AG08395 (cell line): ENCODE results near the gene UTS2R.
"Not testable (repeated sequence)": the region's sequence is repeated elsewhere in the genome, so short reads cannot be mapped to it uniquely, and the experiment has no call there.

Source experiments
- DNase-seq: peaks from one replicate; pipeline ENCODE4 v3.0.0; 2012; ENCODE audit warnings: mixed read lengths, low spot score

UTS2R gene

DNA sequence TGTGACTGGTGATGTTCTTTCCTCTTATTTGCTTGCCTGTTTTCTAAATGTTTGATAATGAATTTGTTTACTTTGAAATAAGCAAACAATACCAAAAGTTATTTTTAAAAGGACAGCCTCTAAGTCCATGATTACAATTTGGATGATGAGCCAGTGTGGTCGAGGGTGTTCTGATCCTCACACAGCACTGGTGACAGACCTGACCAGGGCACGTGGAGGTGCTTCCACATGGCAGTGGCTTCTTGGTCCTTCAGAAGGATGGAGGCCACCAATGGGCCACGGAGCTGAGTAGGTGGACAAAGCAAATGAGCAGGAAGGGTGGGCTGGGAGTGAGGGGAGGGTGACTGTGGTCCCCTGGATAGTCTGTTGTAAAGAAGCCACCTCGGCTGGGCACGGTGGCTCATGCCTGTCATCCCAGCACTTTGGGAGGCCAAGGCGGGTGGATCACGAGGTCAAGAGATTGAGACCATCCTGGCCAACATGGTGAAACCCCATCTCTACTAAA is 16.7 kb upstream of the UTS2R start:
- DNase-seq, result no peak

DNA sequence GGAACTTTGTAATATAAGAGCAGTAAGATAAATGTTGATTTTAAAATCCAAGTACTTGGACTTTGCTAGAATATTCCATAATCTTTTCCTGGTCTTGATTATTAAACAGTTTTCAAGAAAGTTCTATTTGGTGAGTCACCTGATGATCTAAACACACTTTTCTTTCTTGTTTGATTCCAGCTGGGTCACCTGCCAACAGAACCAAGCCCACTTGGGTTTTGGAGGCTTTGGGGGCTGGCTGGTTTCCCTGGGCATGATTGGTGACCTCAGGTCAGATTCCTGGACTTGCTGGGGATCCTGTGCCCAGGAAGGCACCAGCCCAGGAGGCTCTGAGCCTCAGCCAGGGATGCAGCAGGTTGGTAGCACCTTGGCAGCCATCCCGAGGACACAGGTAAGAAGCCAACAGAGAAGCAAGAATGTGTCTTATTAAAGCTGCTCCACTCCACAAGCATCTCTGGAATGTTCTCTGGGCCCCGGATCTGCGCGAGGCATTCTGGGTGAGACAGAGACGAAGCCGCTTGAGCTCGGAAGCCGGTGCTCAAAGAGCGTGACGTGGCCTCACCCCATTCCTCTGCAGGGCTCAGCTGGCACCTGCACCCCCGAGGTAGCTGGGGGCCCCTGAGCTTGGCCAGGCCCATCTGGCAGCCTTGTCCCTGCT is 15.7 kb upstream of the UTS2R start:
- DNase-seq, result no peak

DNA sequence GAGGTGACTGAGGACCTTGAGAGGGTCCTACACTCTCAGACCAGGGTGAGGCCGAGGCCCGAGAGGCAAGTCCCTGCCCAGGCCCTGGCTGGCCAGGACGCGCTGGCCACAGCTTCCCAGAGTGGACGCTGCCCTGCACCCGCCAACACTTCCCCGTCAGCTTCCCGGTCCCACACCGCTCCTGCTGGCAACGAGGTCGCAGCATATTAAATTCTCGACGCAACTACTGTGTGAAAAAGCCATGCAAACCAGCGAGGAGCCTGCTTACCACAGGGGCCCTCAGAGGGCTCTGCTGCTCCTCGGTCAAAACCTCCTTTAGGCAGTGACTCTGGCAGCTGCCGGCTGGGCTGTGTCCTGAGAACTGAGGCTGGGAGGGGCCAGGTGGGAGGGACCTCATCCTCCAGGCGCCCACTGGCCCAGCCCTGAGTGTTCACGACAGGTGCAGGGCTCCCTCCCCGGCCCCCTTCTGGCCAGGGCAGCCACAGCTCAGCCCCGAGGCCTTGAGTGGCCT is 14.7 kb upstream of the UTS2R start:
- DNase-seq, result no peak

GRCh38 chr17:82357394-82357793 is 14.2 kb upstream of the UTS2R start:
- DNase-seq, result no peak

DNA sequence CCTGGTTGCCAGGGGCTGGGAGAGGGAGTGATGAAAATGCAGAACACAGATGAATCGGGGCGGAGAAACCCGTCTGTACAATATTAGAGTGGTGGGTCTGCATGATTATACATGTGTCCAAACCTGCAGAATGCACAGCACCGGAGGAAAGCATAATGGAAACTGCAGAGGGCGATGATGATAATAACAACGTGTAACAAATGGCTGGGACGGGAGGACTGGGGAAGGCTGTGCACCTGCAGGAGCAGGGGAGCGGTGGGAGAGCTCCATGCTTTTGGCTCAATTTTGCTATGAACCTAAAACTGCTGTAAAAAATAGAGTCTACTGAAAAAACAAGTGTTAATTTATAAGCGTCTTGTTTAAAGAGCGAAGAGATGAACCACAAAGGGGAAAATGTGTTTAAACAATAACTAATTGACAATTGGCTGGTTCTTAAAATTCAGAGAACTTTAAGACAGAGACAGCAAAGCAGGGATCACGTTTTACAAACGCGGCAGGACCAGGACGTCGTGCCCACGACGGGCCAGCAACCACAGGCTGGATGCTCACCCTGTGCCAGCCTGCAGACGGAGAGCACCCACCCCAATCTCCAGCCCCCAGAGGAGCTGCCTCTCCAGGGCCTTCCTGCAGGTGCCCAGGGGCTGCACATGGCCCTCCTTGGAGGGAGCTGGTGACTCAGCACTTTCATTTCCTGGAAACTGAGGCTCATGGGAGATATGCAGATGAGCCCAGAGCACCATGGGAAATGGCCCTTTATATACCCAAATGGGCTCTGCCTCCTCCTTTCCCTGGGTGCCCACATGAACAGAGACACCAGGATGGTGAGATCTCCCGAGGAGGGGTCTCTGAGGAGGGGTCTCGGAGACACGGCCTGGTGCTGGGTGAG is 12.9 kb upstream of the UTS2R start, which contains the start of gene TEX19:
Gene TEX19 (plus strand): TSS at position 783 of the 886 bp plus-strand sequence. CDS start 2,904 bp downstream, outside the sequence.
- DNase-seq, result no peak

DNA sequence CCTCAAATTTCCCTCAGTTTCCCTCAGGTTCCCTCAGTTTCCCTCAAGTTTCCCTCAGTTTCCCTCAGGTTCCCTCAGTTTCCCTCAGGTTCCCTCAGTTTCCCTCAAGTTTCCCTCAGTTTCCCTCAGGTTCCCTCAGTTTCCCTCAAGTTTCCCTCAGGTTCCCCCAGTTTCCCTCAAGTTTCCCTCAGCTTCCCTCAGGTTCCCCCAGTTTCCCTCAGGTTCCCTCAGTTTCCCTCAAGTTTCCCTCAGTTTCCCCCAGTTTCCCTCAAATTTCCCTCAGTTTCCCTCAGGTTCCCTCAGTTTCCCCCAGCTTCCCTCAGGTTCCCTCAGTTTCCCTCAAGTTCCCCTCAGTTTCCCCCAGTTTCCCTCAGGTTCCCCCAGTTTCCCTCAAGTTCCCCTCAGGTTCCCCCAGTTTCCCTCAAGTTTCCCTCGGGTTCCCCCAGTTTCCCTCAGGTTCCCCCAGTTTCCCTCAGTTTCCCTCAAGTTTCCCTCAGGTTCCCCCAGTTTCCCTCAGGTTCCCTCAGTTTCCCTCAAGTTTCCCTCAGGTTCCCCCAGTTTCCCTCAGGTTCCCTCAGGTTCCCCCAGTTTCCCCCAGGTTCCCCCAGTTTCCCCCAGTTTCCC is 12.0 kb upstream of the UTS2R start:
- DNase-seq, result not testable (repeated sequence)

DNA sequence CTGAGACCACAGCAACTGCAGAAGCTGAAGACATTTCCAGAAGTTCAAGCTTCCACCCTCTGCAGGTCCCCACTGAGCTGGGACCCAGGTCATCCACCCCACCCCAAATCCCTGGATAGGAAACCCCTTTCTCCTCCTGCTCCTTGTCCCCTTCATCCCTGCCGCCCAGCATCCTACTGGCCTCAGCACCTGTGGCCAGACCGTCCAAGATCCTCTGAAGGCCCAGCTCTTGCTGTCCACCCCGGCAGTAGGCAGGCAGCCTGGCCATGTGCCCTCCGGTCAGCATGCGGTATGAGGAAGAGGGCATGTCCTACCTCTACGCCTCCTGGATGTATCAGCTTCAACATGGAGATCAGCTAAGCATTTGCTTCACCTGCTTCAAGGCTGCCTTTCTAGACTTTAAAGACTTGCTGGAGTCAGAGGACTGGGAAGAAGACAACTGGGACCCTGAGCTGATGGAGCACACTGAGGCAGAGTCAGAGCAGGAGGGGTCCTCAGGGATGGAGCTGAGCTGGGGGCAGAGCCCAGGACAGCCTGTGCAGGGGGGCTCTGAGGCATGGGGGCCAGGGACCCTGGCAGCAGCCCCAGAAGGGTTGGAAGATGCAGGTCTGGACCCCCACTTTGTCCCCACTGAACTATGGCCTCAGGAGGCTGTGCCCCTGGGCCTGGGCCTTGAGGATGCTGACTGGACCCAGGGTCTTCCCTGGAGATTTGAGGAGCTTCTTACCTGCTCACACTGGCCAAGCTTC is 9.5 kb upstream of the UTS2R start:
- no peak for DNase-seq

DNA sequence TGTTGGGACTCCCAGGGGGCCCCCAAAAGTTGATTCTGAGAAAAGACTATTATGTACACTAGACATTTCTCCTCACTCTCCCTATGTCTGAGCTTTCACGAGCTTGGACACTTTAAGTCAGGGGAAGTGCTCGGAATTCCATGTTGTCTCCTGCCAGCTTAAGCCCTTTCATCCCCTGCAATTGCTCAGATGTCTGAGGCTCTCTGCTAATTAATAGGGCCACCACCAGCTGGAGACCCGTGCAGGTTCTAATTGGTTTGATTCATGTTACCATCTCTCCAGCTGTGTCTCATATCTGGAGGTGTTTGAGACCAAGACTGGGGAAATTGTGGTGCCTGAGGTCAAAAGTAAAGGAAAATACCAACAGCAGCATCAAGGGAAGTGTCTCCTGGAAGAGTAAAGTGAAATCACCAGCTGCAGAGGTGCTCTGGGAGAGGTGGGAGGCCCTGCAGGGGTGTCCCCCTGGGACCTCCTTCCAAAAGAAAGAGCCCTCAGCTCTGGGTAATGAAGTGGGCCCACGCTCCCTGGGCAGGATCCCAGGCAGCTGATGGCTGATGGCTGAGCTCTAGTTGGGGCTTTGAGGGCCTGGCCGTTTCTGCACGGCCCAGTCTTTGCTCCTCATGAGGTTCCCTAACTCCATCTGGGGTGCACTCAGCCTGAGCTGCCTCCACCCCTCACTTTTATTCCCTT is 5.8 kb upstream of the UTS2R start:
- DNase-seq, result no peak

- DNase-seq, result no peak
Observed at GRCh38 chr17:82366749-82367148, 4.8 kb upstream of the UTS2R start.

DNA sequence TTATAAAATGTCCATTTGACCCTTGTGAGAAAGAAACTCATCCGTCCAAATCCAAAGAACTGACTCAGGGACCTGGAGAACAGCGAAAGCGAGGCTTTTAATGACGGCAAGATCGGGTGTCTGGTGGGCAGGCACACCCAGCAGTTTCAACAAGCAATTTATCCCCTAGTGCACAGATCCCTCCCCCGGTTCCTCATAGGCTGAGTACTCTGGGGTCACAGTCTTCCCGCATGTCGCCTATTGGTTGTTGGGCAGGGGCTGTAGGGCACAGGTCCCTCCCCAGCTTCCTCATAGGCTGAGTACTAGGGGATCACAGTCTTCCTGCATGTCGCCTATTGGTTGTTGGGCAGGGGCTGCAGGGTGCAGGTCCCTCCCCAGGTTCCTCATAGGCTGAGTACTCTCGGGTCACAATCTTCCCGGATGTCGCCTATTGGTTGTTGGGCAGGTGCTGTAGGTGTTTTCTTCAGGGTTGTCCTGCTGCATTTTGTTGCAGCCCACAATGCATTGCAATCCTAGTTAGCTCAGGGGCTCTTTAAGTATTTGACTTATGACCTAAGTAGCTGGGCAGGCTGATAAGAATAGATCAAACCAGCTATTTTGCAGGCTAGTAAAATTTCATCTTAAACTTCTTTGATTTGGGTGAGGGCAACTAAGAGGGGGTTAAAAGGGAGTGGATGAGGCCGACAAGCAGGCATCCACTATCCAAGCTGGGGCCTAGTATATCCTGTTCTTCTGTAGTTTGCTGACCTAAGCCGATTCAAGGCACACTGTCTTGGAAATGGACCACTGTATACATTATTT is 3.6 kb upstream of the UTS2R start:
- DNase-seq, result no peak

DNA sequence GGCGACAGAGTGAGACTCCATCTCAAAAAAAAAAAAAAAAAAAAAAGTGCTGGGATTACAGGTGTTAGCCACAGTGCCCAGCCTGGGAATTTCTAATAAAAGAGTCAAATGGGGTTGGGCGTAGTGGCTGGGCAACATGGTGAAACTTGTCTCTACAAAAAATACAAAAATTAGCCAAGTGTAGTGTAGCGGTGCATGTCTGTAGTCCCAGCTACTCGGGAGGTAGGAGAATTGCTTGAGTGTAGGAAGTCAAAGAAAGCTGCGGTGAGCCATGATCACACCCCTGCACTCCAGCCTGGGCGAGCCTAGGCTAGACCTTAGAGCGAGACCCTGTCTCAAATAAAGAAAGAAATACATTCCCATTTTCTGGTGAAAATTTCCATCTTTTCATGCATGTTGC is 2.4 kb upstream of the UTS2R start:
- DNase-seq, result no peak

DNA sequence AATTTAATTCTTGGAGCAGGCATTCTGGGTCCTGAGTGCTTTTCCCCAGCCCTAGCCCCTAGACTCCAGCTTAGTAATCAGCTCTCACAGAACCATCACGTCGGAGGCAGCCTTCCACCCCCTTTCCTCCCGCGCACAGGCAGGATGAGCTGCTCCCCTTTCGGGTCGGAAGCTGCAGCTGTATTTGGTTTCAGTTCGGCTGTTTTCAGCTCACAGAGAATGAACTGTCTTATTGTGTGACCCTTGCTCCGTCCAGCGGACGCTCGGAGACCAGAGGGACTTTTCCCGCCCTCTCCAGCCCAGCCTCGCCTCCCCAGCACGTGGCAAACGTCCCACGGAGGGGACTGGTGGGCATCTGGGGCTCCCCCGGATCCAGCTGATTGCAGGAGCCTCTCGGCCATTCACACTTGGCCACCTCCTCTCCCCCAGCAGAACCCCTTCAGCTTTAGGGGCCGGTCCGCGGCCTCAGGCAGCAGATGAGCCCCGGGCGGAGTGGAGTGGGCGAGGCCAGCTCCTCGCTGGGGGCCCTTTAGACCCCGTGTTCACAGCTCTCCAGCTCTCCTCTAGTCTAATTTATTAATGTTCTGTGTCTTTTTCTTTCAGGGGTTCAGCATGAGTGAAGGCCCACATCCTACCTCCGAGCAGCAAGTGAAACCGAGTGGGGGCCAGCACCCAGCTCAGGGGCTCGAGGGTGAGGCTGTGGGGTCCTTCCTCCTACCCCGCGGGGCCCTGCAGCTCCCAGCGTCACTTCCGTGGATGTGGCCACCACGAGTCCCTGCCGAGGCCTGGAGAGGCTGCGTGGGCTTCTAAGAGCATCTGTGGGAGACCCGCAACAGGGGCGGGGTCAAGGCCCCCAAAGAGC is 863 bp upstream of the UTS2R start:
- no peak for DNase-seq

GRCh38 chr17:82372249-82373071 is 895 bp downstream of the UTS2R start:
- no peak for DNase-seq

- not testable (repeated sequence) for DNase-seq
Observed at GRCh38 chr17:82373072-82373452, 1.5 kb downstream of the UTS2R start.

DNA sequence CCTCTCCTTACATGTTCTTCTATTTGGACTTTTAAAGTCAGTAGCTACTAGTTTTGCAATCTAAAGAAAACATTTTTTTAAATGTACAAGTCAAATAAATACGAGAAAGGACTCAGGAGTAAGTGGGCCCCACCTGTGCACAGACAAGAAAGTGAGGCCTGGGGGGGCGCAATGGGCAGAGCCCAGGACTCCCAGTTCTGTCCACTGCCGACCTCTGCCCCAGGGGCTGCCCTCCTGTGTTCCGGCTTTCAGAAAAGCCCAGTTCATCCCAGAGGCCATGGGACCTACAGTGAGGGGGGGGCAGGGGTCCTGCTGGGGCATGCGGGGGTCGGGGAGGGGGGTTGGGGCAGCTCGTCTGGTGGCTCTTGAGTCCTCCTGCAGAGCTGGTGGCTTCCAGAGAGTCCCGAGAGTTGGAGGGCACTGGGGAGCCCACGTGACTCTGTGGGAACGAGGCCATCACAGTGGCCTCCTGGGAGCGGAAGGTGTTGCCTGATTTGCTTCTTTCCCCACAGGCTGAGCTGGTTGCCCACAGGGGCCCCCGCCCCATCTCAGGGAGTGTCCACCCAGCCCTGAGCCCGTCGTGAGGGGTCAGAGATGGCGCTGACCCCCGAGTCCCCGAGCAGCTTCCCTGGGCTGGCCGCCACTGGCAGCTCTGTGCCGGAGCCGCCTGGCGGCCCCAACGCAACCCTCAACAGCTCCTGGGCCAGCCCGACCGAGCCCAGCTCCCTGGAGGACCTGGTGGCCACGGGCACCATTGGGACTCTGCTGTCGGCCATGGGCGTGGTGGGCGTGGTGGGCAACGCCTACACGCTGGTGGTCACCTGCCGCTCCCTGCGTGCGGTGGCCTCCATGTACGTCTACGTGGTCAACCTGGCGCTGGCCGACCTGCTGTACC is 2.4 kb downstream of the UTS2R start:
- no peak for DNase-seq

- no peak for DNase-seq
Observed at GRCh38 chr17:82374626-82375331, 3.2 kb downstream of the UTS2R start.
